ENCODE results near the gene ETS1. TPM values are rescaled to one million over a fixed set of nuclear protein-coding genes. Genes with fewer than 3 reads are reported as not detected.

Gene ETS1
- total RNA-seq, 2 donors from 2014 or later: 34.3 to 36.4 TPM

DNA sequence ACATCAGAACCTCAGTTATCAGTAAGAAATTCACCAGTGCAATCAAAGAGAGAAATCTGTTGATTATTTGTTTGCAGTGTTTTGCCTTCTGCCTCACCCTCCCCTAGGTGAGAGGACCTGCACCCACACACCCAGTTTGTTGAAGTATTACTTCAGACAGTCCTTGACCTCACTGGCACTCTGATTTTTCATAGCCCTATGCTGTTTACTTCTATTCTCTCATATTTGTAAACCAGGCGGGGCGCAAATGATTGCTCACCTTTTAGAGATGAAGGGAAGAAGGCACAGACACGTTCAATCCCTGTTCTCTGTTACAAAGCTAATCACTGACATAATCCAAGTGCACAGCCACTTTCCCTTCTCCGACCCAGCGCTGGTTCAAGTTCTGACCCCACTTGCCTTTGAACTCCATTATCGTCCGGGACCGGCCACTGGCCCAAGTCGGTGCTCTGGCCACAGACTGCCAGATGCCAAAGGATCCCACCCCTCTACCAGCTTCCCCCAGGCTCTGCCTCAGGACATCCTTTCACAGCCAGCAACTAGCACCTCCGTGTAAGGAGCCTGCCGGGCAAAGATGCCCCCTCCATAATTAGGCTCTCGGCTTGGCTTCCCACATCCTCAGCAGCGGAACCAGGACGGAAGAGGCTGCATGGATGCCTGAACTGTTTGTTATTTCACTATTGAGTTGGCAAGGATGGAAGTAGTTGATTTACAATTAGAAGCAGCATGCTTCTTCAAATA, 1.7 kb downstream of the ETS1 start:
- WGBS, 2 experiments (ENCODE audit: insufficient coverage in 1 of 2, insufficient read length in 1 of 2): 22 to 28% methylated on average over 8 to 14 of the region's 14 CpGs
- Histone ChIP-seq H3K9me3 (ENCODE audit: control insufficient read depth, low read length) (peaks cover 4% of the 10 kb centered on the region), H3K36me3 (ENCODE audit: control insufficient read depth, insufficient read depth, low read length) (no peaks in the 10 kb centered on the region), H3K4me3 (ENCODE audit: low read length) (no peak overlapping the region), H3K27ac (ENCODE audit: low read depth, low read length) (no peak overlapping the region), H3K9ac (ENCODE audit: extremely low read depth, low read length, poor library complexity, severe bottlenecking) (no peak overlapping the region), H3K4me1 (ENCODE audit: control insufficient read depth, insufficient read depth, low read length) (peaks cover 8% of the 10 kb centered on the region), H3K27me3 (ENCODE audit: control insufficient read depth, insufficient read depth, low read length, poor library complexity, severe bottlenecking) (peaks cover 85% of the 10 kb centered on the region)
- Mint-ChIP-seq H3K27me3 (ENCODE audit: insufficient read depth) (peaks cover 87% of the 10 kb centered on the region), H3K4me1 (peaks cover 41% of the 10 kb centered on the region), H3K9me3 (no peaks in the 10 kb centered on the region), H3K4me3 (peak overlapping the region; percentile 53), H3K27ac (no peak overlapping the region), H3K36me3 (ENCODE audit: low read depth) (no peaks in the 10 kb centered on the region)
- TF ChIP-seq, protein P1, sequence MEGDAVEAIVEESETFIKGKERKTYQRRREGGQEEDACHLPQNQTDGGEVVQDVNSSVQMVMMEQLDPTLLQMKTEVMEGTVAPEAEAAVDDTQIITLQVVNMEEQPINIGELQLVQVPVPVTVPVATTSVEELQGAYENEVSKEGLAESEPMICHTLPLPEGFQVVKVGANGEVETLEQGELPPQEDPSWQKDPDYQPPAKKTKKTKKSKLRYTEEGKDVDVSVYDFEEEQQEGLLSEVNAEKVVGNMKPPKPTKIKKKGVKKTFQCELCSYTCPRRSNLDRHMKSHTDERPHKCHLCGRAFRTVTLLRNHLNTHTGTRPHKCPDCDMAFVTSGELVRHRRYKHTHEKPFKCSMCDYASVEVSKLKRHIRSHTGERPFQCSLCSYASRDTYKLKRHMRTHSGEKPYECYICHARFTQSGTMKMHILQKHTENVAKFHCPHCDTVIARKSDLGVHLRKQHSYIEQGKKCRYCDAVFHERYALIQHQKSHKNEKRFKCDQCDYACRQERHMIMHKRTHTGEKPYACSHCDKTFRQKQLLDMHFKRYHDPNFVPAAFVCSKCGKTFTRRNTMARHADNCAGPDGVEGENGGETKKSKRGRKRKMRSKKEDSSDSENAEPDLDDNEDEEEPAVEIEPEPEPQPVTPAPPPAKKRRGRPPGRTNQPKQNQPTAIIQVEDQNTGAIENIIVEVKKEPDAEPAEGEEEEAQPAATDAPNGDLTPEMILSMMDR (conservative IDR thresholded peaks at IDR 0.05): no peak
- peak; percentile 74 for DNase-seq

DNA sequence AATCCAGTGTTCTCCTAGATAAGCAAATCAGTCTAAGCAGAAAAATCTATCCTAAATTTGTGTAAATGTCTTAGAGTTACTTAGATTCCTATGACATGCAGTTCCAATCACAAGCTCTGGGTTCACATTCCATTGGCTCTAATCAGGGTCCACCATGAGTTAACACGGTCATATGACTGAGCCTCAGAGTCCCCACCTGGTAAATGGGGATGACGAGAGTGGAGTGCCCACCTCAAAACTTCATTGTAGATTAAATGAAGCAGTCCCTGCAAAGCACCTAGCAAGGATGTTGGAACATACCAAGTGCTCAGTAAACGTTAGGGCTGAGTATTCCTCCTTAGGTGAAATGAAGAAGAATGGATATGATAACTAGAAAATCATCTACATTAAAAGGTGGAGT, 3.1 kb downstream of the ETS1 start:
- Histone ChIP-seq H3K4me1 (ENCODE audit: control insufficient read depth, insufficient read depth, low read length) (peaks cover 8% of the 10 kb centered on the region), H3K9ac (ENCODE audit: extremely low read depth, low read length, poor library complexity, severe bottlenecking) (no peak overlapping the region), H3K27me3 (ENCODE audit: control insufficient read depth, insufficient read depth, low read length, poor library complexity, severe bottlenecking) (peaks cover 89% of the 10 kb centered on the region), H3K9me3 (ENCODE audit: control insufficient read depth, low read length) (no peaks in the 10 kb centered on the region), H3K36me3 (ENCODE audit: control insufficient read depth, insufficient read depth, low read length) (no peaks in the 10 kb centered on the region), H3K4me3 (ENCODE audit: low read length) (no peak overlapping the region), H3K27ac (ENCODE audit: low read depth, low read length) (no peak overlapping the region)
- Mint-ChIP-seq H3K27ac (no peak overlapping the region), H3K4me1 (peaks cover 44% of the 10 kb centered on the region), H3K4me3 (peak overlapping the region; percentile 49), H3K27me3 (ENCODE audit: insufficient read depth) (peaks cover 93% of the 10 kb centered on the region), H3K9me3 (no peaks in the 10 kb centered on the region), H3K36me3 (ENCODE audit: low read depth) (no peaks in the 10 kb centered on the region)
- DNase-seq: peak; percentile 61
- WGBS, 2 experiments (ENCODE audit: insufficient coverage in 1 of 2, insufficient read length in 1 of 2): 79 to 86% methylated on average over 1 to 3 of the region's 3 CpGs
- TF ChIP-seq, protein P1 (conservative IDR thresholded peaks at IDR 0.05): peak; percentile 34

DNA sequence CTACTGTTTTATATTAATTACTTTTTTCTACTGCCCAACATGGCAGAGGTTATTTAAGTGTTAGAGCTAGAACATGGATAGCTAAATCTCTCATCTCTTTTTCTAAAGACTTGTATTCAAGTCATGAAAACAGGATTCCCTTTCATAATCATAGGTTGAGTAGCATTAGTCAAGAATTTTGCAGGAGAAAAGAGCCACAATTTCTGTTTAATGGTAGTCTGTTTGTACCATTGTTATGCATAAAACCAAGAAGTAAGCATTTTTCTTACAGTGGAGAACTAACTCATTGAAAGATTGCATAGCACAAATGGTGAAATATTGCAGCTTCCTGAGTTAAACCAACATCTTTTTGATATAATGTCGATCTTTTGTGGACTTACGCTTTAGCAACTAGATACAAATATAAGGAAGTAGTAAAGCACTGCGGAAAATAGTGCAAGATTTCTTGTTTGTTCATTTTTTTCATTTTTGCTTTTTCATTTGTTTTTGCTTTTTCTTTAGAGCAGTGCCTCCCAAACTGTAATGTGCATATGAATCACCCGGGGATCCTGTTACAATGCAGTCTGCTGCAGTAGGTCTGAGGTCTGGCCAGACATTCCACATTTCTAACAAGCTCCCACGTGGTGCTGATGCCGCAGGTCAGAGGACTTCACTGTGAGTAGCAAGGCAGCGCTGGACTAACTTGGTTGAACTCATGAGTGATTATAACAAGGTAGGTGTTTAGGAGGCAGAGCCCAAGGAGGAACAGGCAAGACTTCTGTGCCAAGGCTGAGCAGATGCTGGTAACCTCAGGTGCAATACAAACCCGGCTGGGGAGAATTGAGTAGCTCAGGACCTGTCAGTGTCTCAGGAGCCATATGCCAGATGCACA, 4.6 kb downstream of the ETS1 start:
- peaks cover 8% of the 10 kb centered on the region for H3K4me1 ChIP-seq (ENCODE audit: control insufficient read depth, insufficient read depth, low read length)
- Mint-ChIP-seq H3K4me1 (peaks cover 44% of the 10 kb centered on the region), H3K27ac (peak overlapping the region; percentile 46), H3K27me3 (ENCODE audit: insufficient read depth) (peaks cover 82% of the 10 kb centered on the region), H3K4me3 (peak overlapping the region; percentile 49), H3K36me3 (ENCODE audit: low read depth) (no peaks in the 10 kb centered on the region), H3K9me3 (no peaks in the 10 kb centered on the region)
- no peaks in the 10 kb centered on the region for H3K9me3 ChIP-seq (ENCODE audit: control insufficient read depth, low read length)
- 18 to 21% methylated on average over 4 to 8 of the region's 8 CpGs for WGBS, 2 experiments (ENCODE audit: insufficient coverage in 1 of 2, insufficient read length in 1 of 2)
- H3K9ac ChIP-seq (ENCODE audit: extremely low read depth, low read length, poor library complexity, severe bottlenecking): no peak overlapping the region
- no peak overlapping the region for H3K4me3 ChIP-seq (ENCODE audit: low read length)
- H3K36me3 ChIP-seq (ENCODE audit: control insufficient read depth, insufficient read depth, low read length): no peaks in the 10 kb centered on the region
- TF ChIP-seq, protein P1 (conservative IDR thresholded peaks at IDR 0.05): no peak
- no peak overlapping the region for H3K27ac ChIP-seq (ENCODE audit: low read depth, low read length)
- peaks cover 83% of the 10 kb centered on the region for H3K27me3 ChIP-seq (ENCODE audit: control insufficient read depth, insufficient read depth, low read length, poor library complexity, severe bottlenecking)
- peak; percentile 85 for DNase-seq
